ENCODE results near the gene TWSG1.
A peak's percentile ranks its signal among the peaks of the same experiment; 100 is the strongest.

The TWSG1 gene

GRCh38 chr18:9334329-9334972 lies at the start of gene TWSG1:
TSS of gene TWSG1 (plus strand) at chr18:9334773. CDS start at chr18:9337230, 2,457 bp downstream.
- H3K4me3 ChIP-seq, result peak within 1 kb of the TSS; percentile 63 to 98 (median 81)

GRCh38 chr18:9285604-9286003 lies 49.0 kb upstream of the TWSG1 start:
- H3K4me3 ChIP-seq, result no peak overlapping the region
- H3K27ac ChIP-seq, result no peak overlapping the region

More at GRCh38 chr18:9334329-9334972, at the start of gene TWSG1:
- peak within 1 kb of the TSS; percentile 55 to 92 (median 84) for H3K27ac ChIP-seq

DNA sequence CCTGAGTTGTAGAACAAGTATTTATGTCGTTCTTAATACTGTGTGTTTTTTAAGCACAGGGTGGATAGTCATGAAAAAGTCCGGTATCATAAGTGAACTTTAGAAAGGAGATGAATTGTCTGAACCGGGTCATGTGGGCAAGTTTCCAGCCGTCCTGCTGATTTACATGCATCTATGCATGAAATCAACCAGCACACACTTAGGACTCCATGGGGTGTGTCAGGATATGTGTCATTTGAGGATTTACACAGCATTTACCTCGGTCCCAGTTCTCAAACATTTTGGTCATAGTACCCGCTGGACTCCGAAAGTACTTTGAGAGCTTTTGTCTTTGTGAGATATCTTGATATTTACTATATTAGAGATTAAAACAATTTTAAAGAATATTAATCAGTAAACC lies 47.5 kb upstream of the TWSG1 start:
- Histone ChIP-seq H3K27ac (no peak overlapping the region), H3K4me3 (no peak overlapping the region)

DNA sequence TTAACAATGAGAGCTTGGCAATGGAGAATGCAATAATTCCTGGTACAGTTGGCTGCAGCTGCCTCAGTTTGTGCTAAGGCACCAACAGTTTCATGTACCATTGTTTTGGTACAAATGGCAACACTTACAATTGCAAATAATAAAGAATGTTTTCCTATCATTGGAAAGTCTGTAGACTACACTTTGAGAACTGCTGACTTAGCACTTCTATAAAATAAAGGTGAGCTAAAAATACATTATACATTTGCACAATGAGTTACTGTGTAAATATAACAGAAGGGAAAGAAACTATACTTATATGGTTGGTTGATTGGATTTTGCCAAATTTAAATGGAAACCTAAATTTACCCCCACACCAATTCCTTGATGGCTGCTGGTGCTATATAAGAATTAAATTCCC lies 44.9 kb upstream of the TWSG1 start:
- no peak overlapping the region for H3K27ac ChIP-seq

GRCh38 chr18:9290156-9290555 lies 44.4 kb upstream of the TWSG1 start:
- Histone ChIP-seq H3K4me3 (no peak overlapping the region), H3K27ac (no peak overlapping the region)

More for the DNA sequence above, 44.9 kb upstream of the TWSG1 start:
- no peak overlapping the region for H3K4me3 ChIP-seq

GRCh38 chr18:9292047-9292446 lies 42.5 kb upstream of the TWSG1 start:
- H3K27ac ChIP-seq, result no peak overlapping the region
- H3K4me3 ChIP-seq, result no peak overlapping the region

DNA sequence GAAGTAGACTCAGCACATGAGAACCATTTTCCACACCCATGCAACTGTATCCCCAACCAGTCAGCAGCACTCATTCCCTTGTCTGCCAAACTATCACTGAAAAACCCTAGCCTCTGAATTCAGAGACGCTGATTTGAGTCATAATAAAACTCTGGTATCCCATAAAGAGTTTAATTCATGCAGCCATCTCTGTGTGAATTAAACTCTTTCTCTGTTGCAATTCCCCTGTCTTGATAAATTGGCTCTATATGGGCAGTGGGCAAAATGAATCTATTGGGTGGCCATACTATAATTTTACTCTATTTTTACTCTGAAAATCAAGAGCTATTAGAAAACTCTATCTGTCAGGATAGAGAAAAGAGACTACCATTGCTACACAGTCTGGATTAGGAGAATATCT lies 40.6 kb upstream of the TWSG1 start:
- H3K4me3 ChIP-seq, result no peak overlapping the region
- H3K27ac ChIP-seq, result no peak overlapping the region

DNA sequence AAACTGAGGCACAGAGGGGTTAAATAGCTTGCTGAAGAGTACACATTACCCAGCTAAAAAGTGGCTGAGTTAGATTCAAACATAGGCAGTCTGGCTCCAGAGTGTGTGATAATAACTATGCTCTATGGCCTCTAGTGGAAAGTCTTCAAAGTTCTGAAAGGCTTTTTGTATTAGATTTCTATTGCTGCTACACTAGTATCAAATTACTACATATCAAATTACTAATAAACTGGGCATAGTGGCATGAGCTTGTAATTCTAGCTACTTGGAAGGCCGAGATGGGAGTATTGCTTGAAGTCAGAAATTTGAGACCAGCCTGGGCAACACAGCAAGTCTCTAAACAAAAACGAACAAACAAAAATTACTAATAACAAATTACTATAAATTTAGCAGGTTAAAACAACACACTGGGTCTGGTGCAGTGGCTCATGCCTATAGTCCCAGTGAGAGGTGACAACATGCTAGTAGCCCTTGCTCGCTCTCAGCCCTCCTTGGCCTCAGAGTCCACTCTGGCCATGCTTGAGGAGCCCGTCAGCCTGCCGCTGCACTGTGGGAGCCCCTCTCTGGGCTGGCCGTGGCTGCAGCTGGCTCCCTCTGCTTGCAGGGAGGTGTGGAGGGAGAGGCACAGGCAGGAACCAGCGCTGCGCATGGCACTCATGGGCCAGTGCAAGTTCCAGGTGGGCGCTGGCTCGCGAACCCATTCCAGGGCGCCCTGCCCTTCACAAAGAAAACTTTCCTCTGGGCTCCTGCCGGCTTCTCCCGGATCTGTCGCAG lies 38.2 kb upstream of the TWSG1 start:
- H3K27ac ChIP-seq, result no peak overlapping the region
- H3K4me3 ChIP-seq, result no peak overlapping the region

DNA sequence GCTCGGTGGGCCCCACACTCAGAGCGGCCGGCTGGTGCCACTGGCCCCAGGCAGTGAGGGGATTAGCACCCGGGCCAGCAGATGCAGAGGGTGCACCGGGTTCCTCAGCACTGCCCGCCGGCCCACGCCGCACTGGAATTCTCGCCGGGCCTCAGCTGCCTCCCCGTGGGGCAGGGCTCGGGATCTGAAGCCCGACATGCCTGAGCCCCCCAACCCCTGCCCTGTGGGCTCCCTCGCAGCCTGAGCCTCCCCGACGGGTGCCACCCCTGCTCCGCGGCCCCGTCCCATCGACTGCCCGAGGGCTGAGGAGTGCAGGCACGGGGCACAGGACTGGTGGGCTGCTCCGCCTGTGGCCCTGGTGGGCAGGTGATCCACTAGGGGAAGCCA lies 37.6 kb upstream of the TWSG1 start:
- Histone ChIP-seq H3K27ac (no peak overlapping the region), H3K4me3 (no peak overlapping the region)

DNA sequence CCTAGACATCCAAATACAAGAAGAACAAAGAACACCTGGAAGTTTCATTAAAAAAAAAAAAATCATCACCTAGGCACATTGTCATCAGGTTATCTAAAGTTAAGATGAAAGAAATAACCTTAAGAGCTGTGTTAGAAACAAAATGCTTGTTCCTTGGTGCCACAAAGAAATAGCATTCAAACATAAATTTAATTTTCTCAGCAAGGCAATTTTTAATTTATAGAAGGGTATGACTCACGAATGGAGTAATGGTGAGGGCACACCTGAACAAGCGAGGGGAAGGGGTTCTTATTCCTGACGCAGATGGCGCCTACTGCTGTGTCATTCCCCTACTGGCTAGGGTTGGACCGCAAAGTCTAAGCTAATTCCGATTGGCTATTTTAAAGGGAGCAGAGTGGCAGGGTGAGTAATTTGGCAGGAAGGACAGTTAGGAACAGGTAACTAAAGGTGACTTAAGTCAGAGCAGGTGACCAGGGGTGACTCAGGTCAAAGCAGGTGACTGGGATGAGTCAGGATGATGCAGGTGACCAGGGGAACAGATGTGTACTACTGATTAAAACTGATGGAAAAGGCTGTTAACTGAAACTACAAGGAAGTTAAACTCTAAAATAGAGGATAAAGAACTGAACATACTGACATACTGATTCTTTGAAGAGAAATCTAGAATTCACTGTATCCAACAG lies 30.0 kb upstream of the TWSG1 start:
- Histone ChIP-seq H3K27ac (no peak overlapping the region), H3K4me3 (no peak overlapping the region)

DNA sequence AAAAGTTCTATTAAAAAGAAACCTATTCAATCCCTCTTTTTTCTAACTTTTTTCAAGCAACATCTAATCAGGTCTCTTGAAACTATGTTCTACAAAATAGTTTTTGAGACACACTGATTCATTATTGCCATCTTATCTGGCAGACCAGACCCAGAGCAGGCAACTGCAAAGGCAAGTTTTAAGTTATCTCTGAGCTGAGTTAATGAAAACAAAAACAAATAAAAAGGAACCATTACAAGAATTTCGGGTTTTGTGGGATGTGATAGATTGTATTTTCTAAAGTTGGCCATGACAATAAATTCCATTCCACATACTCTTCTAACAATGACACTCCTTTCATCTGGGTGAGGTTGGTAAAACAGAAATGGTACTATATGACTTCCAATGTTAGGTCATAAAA lies 15.2 kb upstream of the TWSG1 start:
- H3K27ac ChIP-seq, result no peak overlapping the region
- no peak overlapping the region for H3K4me3 ChIP-seq

DNA sequence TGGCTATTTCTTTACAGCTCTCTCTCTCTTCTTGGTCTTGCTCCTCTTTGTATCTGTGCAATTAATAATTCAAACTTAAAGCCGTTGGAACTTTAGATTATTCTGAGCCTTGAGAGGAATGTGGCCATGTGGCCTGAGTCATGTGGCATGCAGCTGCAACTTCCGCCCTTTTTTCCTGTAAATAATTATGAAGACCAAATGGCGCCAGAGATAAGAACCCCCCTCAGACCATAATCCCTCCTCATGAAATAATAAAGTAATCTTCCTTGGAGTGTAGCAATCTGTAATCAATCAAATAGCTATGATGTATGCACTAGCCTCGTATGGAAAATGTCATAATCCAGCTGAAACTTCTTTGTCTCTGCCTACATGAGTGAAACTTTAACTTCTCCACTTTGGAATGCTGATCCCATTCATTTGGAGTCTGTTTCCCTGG lies 13.5 kb upstream of the TWSG1 start:
- Histone ChIP-seq H3K4me3 (no peak overlapping the region), H3K27ac (no peak overlapping the region)

DNA sequence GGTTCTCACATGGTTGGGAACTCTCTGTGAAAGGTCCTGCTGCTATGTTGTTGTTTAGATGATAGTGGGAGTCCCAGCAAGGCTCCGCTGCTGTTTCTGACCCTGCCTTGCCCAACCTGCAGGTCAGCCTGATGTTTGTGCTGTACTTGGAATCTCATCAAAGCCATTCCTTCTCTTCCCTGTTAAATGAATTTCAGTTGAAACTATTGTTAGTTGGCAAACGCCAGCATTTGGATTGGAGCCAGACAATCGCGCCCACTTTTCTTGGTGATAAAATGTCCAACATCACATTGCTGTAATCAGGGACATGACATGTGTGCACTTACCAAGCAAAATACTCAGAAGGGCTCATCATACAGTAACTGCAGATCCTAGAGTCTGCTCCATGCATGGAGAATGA lies 12.8 kb upstream of the TWSG1 start:
- H3K27ac ChIP-seq, result no peak overlapping the region
- no peak overlapping the region for H3K4me3 ChIP-seq

- no peak overlapping the region for H3K4me3 ChIP-seq
- H3K27ac ChIP-seq, result no peak overlapping the region
These were observed 11.8 kb upstream of the TWSG1 start for GRCh38 chr18:9322744-9323143.

GRCh38 chr18:9323750-9324445 lies 10.7 kb upstream of the TWSG1 start:
- H3K27ac ChIP-seq, result no peak overlapping the region
- H3K4me3 ChIP-seq, result no peak overlapping the region

DNA sequence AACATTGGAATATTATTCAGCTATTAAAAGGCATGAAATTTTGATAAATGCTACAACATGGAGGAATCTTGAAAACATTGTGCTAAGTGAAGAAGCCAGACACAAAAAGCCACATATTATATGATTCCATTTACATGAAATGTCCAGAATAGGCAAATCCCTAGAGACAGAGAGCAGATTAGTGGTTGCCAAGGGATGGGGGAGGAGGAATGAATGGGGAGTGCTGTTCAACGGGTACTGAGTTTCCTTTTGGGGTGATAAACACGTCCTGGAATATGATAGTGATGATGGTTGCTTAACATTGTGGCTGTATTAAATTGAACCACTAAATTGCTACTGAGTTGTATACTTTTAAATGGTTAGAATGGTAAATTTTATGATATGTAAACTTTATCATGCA lies 8.9 kb upstream of the TWSG1 start:
- Histone ChIP-seq H3K27ac (no peak overlapping the region), H3K4me3 (no peak overlapping the region)

DNA sequence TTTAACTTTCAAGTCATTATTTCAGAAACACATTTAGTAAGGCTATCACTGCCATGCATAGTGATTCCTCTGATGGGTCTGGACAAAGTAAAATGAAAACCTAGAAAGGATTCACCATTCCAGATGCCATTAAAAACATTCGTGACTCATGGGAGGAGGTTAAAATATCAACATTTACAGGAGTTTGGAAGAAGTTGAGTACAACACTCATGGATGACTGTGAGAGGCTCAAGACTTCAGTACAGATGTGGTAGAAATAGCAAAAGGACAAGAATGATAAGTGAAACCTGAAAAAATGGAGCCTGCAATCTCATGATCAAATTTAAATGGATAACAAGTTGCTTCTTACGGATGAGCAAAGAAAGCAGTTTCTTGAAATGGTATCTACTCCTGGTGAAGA lies 5.8 kb upstream of the TWSG1 start:
- Histone ChIP-seq H3K27ac (no peak overlapping the region), H3K4me3 (no peak overlapping the region)

DNA sequence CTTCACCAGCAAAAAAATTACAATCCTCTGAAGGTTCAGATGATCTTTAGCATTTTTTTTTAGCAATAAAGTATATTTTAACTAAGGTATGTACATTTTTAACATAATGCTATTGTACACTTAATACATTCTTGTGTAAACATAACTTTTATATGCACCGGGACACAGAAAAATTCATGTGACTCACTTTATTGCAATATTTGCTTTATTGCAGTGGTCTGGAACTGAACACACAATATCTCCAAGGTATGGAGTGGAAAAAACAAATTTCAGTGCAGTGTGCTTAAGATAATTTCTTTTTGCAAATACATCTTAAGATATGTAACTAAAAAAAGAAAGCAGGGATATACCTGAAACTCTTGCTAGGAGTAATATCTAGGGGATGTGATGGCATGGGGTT lies 5.1 kb upstream of the TWSG1 start:
- H3K4me3 ChIP-seq, result no peak overlapping the region
- no peak overlapping the region for H3K27ac ChIP-seq

GRCh38 chr18:9330419-9330818 lies 4.2 kb upstream of the TWSG1 start:
- Histone ChIP-seq H3K4me3 (no peak overlapping the region), H3K27ac (no peak overlapping the region)
